Muscle of arm (tissue), 12 donors: ENCODE measurements around the gene PCSK2. TPM values are rescaled to one million over a fixed set of nuclear protein-coding genes. Genes with fewer than 3 reads are reported as not detected.

ENCODE experiments used
- DNase-seq: peaks from one replicate; pipeline ENCODE4 v3.0.0-alpha.2; 2013
- polyA plus RNA-seq, 12 donors: library from polyadenylated mRNA; unstranded; fragments of 120-200 nt; gene quantifications; one replicate each; pipeline ENCODE4 v1.2.1, GENCODE V29; 2013; ENCODE audit not compliant: insufficient read length in 12 of 12

PCSK2 gene
- polyA plus RNA-seq, 12 donors = 0.38 to 13.4 (median 0.73) TPM; not detected in 2

DNA sequence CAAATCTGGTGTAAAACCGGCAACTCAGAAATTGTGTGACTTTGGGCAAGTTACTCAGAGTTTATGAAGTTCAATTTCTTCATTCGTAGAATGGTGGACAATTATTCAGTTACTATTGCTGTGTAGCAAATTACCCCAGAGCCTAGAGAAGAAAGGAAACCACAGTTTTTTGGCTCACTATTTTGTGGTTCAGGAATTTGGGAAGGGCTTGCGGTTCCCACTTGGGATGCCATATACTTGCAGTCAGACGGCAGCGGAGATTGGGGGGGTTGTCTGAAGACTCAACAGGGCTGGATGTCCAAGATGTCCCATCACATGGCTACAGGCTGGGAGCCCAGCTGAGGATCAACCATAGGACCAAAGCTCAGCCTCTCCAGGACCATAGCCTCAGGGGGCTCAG lies 108.1 kb downstream of the PCSK2 start:
- no peak for DNase-seq

DNA sequence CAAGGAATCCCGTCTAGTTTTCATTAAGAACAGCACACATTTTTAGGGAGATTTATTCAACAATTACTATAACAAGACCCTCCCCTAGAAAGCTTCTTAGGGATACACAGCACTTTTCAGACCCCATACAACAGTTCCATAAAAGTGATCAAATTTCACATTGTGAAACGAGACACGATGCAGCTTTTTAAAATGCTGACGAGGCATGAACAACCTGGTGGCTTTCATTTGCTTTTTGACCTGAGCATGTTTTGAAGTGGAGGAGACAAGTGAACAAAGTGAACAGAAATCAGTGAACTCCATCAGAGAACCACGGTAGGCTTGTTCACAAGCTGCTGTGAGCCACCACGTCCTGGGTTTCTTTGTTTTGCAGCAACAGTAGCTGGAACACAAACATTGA lies 112.2 kb downstream of the PCSK2 start:
- no peak for DNase-seq

DNA sequence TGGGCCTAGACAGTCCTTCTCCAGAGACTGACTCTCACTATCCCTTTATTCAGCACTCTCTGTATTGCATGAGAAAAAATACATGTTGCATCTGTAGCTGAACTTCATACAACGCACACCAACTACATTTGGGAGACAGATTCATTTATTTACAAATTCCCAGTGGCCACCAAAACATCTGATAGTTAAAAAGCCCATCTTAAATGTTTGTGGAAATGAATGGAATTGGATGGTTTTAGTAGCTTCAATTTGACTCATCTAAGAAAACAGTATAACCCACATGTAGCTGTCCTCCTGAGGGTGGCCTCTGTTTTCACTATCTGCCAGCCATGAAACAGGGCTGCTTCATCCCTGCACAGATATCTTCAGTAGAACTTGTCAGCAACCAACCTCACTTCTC lies 116.3 kb downstream of the PCSK2 start:
- DNase-seq = no peak

DNA sequence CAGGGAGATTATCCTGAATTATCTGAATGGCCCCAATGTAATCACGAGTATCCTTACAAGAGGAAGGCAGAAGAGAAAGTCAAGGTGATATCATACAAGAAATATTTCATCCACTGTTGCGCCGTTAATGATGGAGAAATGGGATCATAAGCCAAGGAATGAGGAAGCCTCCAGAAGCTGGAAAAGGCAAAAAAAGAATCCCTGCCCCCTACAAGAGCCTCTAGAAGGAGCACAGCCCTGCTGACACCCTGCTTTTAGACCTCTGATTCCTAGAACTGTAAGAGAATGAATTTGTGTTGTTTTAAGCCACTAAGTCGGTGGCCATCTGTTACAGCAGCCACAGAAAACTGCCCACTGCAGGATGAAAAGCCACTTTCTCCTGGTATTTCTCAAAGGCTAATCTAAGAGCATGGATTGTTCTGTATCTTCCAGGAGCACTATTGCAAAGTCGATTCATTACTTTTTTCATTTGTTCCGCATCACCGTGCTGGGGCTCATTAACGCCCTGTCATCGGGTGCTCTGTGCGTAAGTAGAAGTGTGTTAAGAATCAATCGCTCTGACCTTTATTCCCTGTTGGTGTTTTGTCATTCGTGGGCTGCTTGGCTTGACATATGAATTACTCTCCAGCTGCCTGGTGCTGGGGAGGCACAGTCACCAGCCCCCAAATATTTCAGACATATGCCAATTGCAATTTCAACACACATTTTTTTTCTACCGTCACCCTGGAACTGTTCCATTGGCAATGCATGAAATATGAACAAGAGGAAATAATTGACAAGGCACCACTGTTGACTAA lies 117.0 kb downstream of the PCSK2 start:
- no peak for DNase-seq

DNA sequence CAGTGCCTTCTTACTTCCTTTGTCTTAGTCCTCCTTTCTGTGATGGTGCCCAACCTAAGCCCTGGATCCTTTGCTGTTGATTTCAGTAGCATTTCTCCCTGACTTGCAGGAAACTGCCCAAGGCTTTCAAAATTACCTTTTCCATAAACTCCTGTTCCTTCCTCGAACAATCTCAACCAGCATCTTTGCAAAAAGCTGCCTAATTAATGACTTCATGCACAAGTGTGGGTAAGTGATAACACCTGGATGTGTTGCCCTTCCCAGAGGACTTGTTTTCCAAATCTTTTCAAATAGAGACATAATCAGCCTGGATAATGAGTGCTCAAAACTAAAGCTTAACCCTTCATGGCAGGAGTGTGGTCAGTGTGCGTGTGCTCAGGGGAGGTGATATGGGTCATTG lies 118.0 kb downstream of the PCSK2 start:
- no peak for DNase-seq

DNA sequence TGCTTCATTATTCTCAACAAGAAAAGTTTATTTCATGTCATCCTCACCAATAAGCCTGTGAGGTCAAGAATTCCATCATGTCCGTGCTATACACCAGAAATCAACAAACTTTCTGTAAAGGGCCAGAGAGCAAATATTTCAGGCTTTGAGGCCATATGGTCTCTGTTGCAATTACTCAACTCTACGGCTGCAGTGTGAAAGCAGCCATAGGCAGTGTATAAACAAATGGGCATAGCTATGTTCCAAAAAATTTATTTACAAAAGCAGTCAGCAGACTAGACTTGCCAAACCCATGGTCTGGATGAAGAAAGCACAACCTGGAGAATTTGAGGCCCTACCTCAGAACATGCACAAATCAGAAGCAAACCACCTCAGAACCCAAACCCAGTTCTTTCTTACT lies 118.5 kb downstream of the PCSK2 start:
- DNase-seq = no peak

DNA sequence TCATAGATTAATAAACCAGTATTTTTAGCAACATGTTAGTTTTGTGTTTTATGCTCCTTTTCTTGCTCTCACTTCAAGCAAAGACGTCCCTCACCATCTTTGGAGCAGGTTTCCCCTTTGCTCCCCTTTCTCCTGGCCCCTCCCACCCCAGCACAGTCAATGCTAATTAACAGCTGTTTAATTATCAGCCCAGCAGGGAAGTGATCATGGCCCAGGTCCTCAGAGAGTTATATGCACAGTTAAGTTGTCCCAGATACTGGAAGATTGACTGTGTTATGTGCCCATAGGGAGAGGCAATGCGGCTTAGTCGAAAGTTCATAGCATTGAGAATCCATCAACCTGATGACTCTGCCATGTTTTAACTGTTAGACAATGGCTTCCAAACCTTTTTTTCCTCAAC lies 123.5 kb downstream of the PCSK2 start:
- DNase-seq = no peak

DNA sequence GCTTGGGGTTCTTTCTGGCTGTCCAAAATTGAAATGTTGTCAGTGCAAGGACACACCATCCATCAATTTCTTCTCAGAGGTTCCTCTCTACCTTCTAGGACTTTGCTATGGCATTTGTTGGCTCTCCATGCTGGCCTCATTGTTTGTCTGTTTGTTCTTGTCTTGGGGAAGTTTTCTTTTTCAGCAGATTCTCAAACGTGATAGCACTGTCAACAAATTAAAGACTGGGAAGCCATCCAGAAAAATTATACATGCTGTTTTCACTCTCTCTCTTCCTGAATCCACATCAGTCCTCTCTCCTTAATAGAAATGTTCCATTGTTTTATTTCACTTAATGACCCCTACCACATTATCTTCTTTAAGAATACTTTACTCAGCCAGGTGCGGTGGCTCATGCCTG lies 130.4 kb downstream of the PCSK2 start:
- DNase-seq = no peak

DNA sequence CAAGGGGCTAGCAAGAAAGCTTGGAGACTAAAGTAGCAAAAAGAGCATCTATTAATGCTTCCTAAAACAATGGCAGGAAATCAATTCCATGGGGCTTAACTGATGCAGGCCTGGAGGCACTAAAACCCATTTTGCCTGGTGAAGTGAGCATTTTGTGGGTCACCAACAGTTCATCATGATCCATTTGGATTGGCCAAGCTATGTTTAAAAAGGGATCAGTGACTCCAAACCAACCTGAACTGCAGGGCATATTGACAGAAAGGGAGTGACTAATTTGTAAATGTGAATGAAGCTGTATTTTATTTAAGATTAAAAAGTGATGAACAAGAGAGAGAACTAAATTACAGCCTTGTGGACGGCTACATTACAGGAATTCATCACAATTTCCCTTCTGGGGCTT lies 132.0 kb downstream of the PCSK2 start:
- no peak for DNase-seq

DNA sequence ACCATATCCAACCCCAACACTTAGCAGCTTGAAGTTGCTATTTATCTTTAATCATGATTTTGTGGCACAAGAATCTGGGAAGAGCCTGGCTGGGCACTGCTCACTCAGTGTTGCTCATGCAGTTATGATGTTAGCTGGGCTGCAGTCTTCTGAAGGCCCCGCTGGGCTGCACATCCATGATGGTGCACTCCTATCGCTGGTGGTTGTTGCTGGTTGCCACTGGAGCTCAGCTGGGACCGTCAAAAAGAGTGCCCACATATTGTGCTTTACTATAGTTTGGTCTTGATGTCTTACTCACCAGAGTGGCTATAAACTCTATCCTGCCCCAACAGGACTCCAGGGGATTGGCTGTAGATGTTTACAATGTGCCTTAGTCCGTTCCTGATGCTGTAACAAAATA lies 137.8 kb downstream of the PCSK2 start:
- no peak for DNase-seq

DNA sequence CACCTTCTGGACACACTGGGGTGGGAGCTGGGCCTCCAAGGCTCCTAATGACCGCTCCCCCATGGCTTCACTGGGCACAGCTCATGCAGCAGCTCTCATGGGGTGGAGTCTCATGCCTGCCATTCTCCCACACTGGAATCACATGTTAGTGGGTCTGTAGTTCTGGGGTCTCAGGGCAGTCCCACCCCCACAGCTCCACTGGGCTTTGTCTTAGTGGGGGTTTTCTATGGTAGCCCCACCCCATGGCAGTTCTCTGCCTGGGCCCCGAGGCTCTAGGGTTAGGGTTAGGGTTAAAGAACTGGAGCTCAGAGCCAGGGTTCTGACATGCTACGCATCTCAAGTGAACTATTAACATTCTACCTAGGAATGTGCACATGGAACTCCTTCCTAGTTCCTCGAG lies 139.0 kb downstream of the PCSK2 start:
- DNase-seq = no peak

DNA sequence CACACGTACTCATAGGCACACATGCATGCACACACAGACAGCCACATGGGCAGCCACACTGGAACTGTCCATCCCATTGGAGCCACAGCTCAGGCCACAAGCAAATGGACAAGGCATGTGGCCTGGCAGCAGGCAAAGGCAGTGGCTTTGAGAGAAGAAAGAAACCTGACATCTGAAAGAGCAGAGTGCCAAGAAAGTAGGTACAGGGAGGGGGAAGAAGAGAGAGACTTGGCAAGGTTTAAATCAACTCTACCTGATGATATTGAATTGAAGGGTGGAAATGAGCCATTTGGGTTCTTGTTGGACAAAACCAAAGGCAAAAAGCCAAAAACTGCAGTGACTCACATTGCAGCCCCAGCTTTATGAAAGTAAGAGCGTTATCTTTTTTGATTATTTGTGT lies 142.7 kb downstream of the PCSK2 start:
- no peak for DNase-seq

DNA sequence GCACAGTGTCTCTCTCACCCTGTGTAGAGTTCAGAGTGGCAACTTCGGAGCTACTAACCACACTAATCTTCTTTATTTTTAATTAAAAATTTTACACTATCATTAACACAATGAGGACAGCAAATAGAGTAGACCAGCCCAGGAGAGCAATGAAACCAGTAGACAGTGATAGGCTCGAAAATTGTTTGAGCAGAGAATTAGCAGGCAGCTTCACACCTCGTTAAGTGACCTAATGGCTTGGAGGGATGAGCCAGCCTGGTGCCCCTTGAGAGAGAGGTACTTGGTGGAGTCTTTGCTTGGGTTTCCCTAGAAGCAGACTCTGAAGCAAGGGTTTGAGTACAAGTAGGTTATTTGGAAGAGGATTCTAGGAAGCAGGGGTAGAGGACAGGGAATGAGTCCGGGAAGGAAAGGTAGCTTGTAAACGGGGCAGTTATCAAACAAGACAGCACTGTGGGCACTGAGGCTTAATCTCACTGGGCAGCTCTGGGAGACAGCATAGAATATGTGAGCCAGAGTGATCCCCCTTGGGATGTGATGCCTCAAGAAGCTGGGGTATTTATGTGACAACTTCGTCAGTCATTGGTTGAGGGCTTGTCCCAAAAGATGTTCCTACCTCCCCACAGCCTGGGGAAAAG lies 146.1 kb downstream of the PCSK2 start:
- DNase-seq = no peak

DNA sequence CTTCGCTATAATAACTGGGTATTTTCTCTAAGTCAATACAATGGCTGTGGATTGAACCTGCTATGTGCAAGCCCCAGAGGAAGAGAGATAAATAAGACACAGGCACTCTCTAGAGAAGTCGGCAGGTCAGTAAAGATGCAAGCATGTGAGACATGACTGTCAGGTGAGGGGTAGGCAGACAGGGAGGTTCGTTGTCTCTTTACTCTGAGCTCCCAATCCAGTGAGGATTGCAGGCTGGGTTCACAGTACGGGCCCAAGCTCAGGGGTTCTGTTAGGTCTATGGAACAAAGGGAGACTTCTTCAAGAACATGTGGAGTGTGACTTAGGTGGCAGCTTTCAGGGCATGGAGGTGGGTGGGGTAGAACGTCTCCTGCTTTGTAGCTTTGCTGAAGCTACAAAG lies 147.2 kb downstream of the PCSK2 start:
- no peak for DNase-seq

DNA sequence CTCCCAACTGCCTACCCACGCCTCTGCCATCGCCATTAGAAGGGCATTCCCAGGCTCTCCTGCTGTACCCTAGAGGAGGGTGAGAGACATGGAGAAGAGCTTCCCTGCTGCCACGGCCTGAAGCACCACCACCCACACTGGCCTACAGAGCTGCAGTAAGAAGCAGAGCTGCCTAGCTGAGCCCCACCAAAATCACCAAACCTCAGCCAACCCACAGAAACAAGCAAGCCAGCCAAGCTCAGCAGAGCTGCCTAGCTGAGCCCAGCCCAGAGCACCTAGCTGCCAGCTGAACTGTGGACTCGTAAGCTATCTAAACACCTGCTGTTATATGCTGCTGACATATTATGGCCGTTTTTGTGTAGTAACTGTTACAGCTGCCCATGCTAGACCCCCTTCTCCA lies 149.2 kb downstream of the PCSK2 start:
- no peak for DNase-seq

DNA sequence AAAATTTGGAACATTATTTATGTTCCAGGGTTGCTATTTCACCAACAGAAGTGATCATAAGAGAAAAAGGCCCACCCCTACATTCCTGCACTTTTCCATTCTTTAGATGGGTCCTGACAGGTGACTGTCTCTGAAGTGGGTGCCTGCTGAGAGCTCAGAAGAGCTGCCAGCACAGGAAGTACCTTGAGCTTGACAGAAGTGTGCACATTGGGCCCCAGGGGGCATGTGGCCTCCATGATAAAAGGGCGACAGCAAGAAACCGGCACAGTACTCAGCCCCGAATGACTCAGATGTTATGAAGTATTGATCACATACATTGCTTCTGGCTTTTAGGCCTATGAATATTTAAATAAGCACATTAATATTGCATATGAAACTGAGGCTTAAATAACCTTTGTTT lies 150.4 kb downstream of the PCSK2 start:
- no peak for DNase-seq

DNA sequence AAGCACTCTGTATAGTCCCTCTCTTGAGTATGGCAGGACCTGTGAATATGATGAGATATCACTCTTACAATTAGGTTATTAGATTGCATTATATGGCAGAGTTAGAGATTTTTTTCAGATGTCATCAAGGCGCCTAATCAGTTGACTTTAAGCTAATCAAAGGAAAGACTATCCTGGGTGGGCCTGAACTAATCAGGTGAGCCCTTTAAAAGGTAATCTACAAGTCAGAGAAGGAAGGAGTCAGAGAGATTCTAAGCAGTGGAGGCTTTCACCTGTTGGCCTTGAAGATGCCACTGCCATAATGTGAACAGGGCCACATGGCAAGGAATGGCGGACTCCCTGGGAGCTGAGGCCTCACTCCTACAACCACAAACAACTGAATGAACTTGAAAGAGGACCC lies 152.8 kb downstream of the PCSK2 start:
- no peak for DNase-seq

DNA sequence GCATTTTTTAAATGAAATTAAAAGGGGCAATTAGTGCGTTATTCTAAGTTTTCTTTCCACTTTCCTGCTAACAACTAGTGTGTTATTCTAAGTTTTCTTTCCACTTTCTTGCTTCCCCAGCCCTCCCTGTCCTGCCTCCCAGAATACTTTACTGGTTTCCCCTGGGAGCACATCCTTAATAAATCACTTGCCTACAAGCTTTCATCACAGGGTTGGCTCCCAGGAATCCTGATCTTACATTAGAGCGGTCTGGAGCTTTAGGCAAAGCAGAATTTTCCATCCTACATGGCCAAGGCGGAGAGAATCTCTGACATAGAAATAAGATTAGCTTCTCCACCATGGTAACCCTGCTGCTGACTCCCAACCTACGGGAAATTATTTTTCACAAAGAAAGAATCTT lies 154.0 kb downstream of the PCSK2 start:
- peak; percentile 23 for DNase-seq

DNA sequence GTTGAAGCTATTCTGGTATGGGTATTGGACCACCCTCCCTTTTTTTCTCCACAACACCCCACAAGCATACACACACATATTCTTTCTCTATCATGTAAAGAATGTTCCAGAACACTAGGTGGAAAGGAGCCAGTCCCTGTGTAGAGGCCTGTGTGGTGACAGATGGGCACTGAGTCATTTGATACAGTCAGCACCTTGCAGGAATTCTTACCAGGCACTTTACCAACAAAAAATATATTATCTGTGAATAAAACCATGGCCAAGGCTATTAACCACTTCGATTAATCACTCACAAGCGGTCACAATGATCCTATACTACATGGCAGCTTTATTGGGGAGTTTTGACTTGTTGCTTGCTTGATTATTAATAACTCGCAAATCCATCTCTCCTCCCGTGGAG lies 154.9 kb downstream of the PCSK2 start:
- DNase-seq = no peak

DNA sequence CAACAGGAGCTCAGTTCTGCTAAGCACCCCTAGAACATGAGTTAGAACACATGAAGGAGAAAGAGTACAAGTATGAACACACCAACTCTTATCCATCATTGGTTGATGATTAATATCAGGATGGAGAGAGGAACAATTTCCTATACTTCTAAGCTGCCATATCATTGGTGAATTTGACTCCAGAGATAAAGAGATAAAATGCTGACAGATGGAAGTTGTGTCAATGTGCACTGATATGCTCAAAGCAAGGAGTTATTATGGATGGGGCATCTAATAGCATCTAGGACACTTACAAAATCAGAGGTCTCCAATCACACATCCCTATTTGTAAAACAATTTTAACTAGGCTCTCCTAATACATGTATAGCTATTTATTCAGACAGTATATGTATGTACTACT lies 159.0 kb downstream of the PCSK2 start:
- no peak for DNase-seq

DNA sequence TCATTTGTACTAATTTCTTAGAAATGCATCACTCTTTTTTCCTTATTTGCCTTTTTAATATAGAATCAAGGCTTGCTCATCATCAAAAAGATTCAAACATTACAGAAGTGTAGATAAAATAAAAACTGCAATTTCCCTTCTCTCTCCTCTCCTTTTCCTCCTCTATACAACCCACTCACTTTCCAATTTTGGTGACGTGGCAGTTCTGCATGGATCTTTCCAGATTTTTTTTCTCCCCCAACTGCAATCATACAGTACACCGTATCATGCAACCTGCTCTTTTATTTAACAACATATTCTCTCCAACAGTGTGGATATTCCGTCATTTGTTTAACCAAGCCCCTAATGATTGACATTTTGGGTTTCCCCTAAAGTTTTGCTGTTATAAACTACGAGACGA lies 163.8 kb downstream of the PCSK2 start:
- no peak for DNase-seq

DNA sequence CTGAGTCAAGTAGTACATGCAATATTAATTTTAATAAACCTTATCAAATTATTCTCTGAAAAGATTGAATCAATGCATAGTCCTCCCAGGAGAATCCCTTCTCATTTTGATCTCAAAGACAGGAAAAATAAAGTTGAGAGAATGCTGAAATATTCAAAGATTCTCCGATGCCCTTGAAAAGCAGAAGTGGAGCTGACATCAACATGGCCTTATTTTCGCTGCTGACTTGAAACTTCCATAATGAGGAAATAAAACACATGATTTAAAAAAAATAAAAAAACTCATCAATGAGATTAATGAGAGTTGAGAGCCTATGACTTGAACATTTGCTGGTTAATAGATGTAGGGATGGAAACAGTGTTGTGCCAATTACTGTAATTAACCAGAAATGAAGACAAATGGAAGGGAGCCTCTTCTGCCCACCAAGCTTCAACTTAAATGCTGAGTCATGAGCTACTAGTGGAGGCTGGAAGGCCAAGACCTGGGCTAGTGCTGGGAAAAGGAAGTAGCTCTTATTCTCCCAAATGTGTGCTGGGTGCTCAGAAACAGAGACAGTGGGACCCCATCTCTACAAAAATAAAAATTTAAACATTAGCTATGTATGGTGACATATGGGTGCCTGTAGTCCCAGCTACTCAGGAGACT lies 164.4 kb downstream of the PCSK2 start:
- DNase-seq = no peak

DNA sequence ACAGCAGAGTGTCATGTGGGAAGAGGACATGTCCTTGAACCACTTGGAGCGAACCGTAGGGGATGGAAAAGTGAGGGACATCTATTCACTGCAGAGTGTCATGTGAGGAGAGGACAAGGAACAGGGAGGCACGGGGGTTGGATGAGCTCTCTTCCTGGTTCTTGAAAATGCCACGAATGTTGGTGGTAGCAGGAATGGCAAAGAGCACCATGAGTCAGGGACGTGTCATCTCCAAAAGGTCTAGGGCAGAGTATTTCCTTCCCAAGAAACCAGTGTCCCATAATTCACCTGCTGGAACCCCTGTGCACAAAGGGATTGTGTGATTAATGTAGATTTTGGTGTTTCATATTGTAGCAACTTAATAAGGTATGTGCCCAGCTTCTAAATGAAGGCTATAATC lies 167.6 kb downstream of the PCSK2 start:
- no peak for DNase-seq
